MCF 10A (cell line): Measurements from ENCODE around the gene HAUS7. TPM values are rescaled to one million over a fixed set of nuclear protein-coding genes. Genes with fewer than 3 reads are reported as not detected.

ENCODE experiments used
- BruUV-seq: library from RNA; stranded (reverse); fragments of 400-500 nt; replicated peaks from 2 replicates; lab custom pipeline; 2021; lab: Mats Ljungman, UMichigan
- CTCF ChIA-PET: fragments of 300-600 bp; sonication (Branson Sonifier 250); formaldehyde crosslinking; extraction: SDS; loops from one replicate; lab custom pipeline; 2021; ENCODE audit warnings: antibody characterized with exemption, inconsistent platforms; lab: Yijun Ruan, JAX
- POLR2A ChIA-PET: fragments of 300-600, 350-650 bp; sonication (Branson Sonifier 250); formaldehyde crosslinking; extraction: SDS; loops from one replicate; lab custom pipeline; 2020; ENCODE audit warnings: antibody characterized with exemption, inconsistent platforms; lab: Yijun Ruan, JAX
- DNase-seq: peaks from one replicate; pipeline ENCODE4 v3.0.0-alpha.2; 2018; ENCODE audit not compliant: unreplicated experiment
- H3K27ac Mint-ChIP-seq: one replicate; pipeline ENCODE4 v1.8.0; 2022; ENCODE audit warnings: mild to moderate bottlenecking, low read depth, mixed read lengths; ENCODE audit not compliant: unreplicated experiment
- H3K27me3 Mint-ChIP-seq: one replicate; pipeline ENCODE4 v1.8.0; 2022; ENCODE audit warnings: mixed read lengths; ENCODE audit not compliant: insufficient read depth, unreplicated experiment
- H3K36me3 Mint-ChIP-seq: one replicate; pipeline ENCODE4 v1.8.0; 2022; ENCODE audit warnings: mild to moderate bottlenecking, moderate library complexity, mixed read lengths; ENCODE audit not compliant: insufficient read depth, unreplicated experiment
- H3K4me1 Mint-ChIP-seq: one replicate; pipeline ENCODE4 v1.8.0; 2022; ENCODE audit warnings: mixed read lengths; ENCODE audit not compliant: insufficient read depth, unreplicated experiment
- H3K4me3 Mint-ChIP-seq: one replicate; pipeline ENCODE4 v1.8.0; 2022; ENCODE audit warnings: mild to moderate bottlenecking, moderate library complexity, mixed read lengths; ENCODE audit not compliant: unreplicated experiment
- H3K9me3 Mint-ChIP-seq: one replicate; pipeline ENCODE4 v1.8.0; 2022; ENCODE audit warnings: mixed read lengths; ENCODE audit not compliant: unreplicated experiment
- intact Hi-C: fragments of 100-400 bp; cut with micrococcal nuclease; formaldehyde crosslinking; loops from 2 replicates; pipeline ENCODE4 v1.14.1; 2022
- total RNA-seq: library from RNA; stranded (reverse); gene quantifications from 2 replicates; pipeline ENCODE4 v1.2.3, GENCODE V29; 2022
- TF ChIP-seq, protein P1 (sequence below): fragments of 200-600 bp; IDR thresholded peaks from one replicate; pipeline ENCODE4 v1.8.0; 2022; ENCODE audit warnings: antibody characterized with exemption, mild to moderate bottlenecking; ENCODE audit not compliant: unreplicated experiment

HAUS7 gene
- total RNA-seq, 1 experiment from 2014 or later = 19.4 TPM

DNA sequence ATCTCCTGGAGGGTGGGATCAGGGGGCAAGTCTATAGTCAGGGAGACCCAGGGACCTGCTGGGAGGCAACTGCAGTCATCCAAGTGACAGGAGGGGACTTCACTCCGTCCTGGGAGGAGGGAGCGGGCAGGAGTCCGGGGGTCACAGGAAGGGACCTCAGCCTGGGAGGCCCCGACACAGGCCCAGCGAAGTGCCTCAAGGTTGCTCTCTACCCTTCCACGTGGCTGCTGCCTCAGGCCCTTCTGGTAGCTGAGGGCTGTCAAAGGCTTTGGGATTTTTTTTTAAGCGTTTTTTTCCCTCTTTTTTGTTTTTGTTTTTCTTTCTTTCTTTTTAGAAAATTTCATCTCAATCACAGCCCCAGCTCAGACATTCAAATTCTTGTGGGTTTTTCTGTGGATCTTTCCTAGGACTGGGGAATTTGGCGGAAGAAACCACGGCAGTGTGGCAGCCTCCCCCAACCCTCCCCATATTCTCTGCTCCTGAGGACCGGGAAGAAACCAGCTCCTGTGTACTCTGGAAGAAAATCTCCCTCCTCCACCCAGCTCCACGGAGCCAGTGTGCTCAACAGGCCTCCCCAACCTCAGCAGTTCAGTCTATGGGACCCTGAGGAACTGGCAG lies 1.4 kb upstream of the HAUS7 start:
- Mint-ChIP-seq H3K4me3 (no peak overlapping the region), H3K27ac (no peak overlapping the region), H3K27me3 (no peaks in the 10 kb centered on the region), H3K4me1 (no peaks in the 10 kb centered on the region), H3K9me3 (no peaks in the 10 kb centered on the region), H3K36me3 (no peaks in the 10 kb centered on the region)
- no TSS peak for BruUV-seq
- DNase-seq = no peak
- ChIA-PET POLR2A (no interaction called here), CTCF (interaction anchor here (0.5 to 3.2 kb wide), 6 partner anchors 16 to 1652 kb away, joined by 3 to 13 read pairs (median 4); no protein-coding TSS in a partner anchor)
- TF ChIP-seq, protein P1, sequence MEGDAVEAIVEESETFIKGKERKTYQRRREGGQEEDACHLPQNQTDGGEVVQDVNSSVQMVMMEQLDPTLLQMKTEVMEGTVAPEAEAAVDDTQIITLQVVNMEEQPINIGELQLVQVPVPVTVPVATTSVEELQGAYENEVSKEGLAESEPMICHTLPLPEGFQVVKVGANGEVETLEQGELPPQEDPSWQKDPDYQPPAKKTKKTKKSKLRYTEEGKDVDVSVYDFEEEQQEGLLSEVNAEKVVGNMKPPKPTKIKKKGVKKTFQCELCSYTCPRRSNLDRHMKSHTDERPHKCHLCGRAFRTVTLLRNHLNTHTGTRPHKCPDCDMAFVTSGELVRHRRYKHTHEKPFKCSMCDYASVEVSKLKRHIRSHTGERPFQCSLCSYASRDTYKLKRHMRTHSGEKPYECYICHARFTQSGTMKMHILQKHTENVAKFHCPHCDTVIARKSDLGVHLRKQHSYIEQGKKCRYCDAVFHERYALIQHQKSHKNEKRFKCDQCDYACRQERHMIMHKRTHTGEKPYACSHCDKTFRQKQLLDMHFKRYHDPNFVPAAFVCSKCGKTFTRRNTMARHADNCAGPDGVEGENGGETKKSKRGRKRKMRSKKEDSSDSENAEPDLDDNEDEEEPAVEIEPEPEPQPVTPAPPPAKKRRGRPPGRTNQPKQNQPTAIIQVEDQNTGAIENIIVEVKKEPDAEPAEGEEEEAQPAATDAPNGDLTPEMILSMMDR = no peak
- intact Hi-C loops = no loop called here

DNA sequence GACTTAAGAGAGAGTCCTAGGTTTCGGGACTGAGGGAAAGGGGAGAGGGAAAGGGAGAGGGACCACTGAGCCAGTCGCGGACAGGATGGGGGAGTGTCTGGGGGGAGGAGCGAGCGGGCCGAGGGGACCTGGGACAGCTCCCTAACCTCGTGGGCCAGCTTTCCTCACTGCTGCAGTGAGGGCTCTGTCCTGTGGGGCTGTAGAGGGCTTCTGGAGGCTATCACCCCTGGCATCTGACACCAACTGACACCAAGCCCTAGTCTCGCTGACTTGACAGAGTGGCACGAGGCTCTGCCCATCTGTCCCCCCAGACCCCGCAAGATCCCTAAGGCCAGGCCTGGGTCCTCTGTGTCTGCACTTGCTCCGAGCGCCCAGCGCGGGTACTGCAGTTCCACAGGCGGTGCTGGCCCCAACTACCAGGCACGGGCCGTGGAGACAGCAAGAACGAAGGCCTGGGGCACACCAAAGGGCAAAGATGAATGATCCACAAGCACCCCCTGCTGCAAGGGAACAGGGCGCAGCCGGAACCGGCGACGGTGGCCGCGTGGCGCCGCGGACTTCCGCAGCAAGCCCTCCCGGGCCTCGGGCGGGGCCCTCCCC lies 465 bp downstream of the HAUS7 start:
- ChIA-PET POLR2A (interaction anchor here (0.6 to 1.2 kb wide), 2 partner anchors 25 to 46 kb away, joined by 3 read pairs; partner anchors contain the start of gene BGN), CTCF (interaction anchor here (0.5 to 3.2 kb wide), 3 partner anchors 34 to 408 kb away, joined by 3 to 13 read pairs (median 6); no protein-coding TSS in a partner anchor)
- H3K27ac Mint-ChIP-seq = peak overlapping the region; percentile 35
- H3K4me1 Mint-ChIP-seq = no peaks in the 10 kb centered on the region
- BruUV-seq = TSS peak; percentile 52
- peak; percentile 9 for DNase-seq
- H3K9me3 Mint-ChIP-seq = no peaks in the 10 kb centered on the region
- intact Hi-C loops = no loop called here
- H3K4me3 Mint-ChIP-seq = peak overlapping the region; percentile 75
- no peaks in the 10 kb centered on the region for H3K36me3 Mint-ChIP-seq
- no peaks in the 10 kb centered on the region for H3K27me3 Mint-ChIP-seq
- TF ChIP-seq, protein P1 = peak; percentile 22

DNA sequence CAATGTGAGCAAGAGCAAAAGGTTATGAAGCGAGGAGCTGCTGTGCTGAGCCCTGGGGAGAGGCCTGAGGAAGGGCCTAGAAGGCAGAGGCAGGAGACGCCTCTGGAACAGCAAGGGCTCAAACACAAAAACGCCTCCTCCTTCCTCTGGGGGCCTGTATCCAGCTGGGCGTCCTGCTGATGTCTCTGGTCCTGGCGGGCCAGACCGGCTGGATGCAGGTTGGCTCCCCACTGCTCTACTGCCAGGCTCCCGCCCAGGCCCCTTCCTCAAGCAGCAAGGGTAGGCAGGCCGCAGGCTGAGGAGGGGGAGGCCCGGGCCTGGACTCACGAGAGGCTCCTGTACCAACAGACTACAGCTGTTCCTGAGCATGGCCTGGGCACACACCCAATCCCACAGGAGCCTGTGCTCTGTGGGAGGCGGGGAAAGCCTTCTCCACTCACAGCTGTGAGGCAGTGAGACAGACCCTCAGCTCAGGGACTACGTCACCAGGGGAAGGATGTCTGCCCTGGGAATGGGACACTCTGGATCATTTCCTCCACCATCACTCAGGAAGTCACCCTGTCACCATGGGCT lies 2.3 kb downstream of the HAUS7 start:
- no peak overlapping the region for H3K4me3 Mint-ChIP-seq
- POLR2A ChIA-PET = no interaction called here
- no peaks in the 10 kb centered on the region for H3K36me3 Mint-ChIP-seq
- TF ChIP-seq, protein P1 = no peak
- no peak for DNase-seq
- no peak overlapping the region for H3K27ac Mint-ChIP-seq
- no peaks in the 10 kb centered on the region for H3K9me3 Mint-ChIP-seq
- BruUV-seq = no TSS peak
- intact Hi-C loops = no loop called here
- no peaks in the 10 kb centered on the region for H3K27me3 Mint-ChIP-seq
- CTCF ChIA-PET = no interaction called here
- H3K4me1 Mint-ChIP-seq = no peaks in the 10 kb centered on the region

DNA sequence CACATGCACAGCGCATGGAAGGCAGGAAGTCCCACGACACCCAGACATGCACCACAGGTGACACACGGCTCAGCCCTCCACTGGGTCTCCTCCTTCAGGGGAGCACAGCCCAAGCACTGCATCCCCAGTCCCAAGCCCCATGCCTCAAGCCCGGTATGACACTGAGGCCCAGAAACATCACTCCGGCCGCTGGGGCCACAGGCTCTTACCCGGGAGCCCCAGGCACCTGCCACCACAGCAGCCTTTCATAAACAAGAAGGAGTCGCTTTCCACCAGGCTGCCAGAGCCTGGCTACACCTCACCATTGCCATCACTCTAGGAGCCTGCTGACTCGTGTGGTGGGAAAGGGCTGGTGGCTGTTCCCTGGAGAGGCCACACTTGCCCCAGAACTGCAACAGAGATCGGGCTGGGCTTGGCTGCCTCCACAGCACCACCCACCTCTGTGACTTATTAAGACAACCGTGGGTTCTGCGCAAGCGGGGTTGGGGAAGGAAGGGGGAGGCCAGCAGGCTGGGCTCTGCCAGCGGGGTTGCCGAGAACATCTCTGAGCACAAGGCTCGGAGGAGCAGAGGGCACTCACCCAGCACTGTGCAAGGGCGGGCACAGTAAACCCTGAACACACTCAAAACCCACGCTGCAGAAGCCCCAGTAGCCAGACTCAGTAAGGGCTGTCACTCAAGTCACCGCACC lies 4.5 kb downstream of the HAUS7 start:
- TF ChIP-seq, protein P1 = no peak
- Mint-ChIP-seq H3K4me1 (no peaks in the 10 kb centered on the region), H3K9me3 (no peaks in the 10 kb centered on the region), H3K27me3 (no peaks in the 10 kb centered on the region), H3K36me3 (peaks cover 5% of the 10 kb centered on the region), H3K27ac (no peak overlapping the region), H3K4me3 (no peak overlapping the region)
- ChIA-PET POLR2A (no interaction called here), CTCF (no interaction called here)
- DNase-seq = no peak
- intact Hi-C loops = no loop called here
- no TSS peak for BruUV-seq
